Prostate gland (tissue), 2 donors: ENCODE data around the gene IGF1R. TPM values are rescaled to one million over a fixed set of nuclear protein-coding genes. Genes with fewer than 3 reads are reported as not detected.

Experiments
- DNase-seq: peaks from one replicate; pipeline ENCODE4 v3.0.0-alpha.2; 2019; ENCODE audit warnings: low spot score
- H3K27ac ChIP-seq, 2 donors: fragments of 200-600 bp; sonication (generic); 2 replicates each; pipeline ENCODE4 v1.5.1; 2017 to 2019
- H3K27me3 ChIP-seq: fragments of 200-600 bp; sonication (generic); replicated peaks from 2 replicates; pipeline ENCODE4 v1.5.1; 2019; ENCODE audit not compliant: insufficient read depth
- H3K36me3 ChIP-seq, 2 donors: fragments of 200-600 bp; sonication (generic); 1 replicate in 1 of 2; 2 replicates in 1 of 2; pipeline versions ENCODE4 v1.5.1 to v1.8.1; 2017 to 2019
- H3K4me1 ChIP-seq: fragments of 200-600 bp; sonication (generic); replicated peaks from 2 replicates; pipeline ENCODE4 v1.5.1; 2019
- H3K4me3 ChIP-seq, 2 donors: fragments of 200-600 bp; sonication (generic); 2 replicates each; pipeline ENCODE4 v1.5.1; 2017 to 2019
- H3K9me3 ChIP-seq: fragments of 200-600 bp; sonication (generic); 2 replicates; pipeline ENCODE4 v1.5.1; 2017
- CTCF ChIP-seq, 4 experiments: fragments of 200-600 bp in 2 of 4; fragments of 450-650 bp in 2 of 4; sonication (generic) in 2 of 4; IDR thresholded peaks; 1 replicate in 3 of 4; 2 replicates in 1 of 4; pipeline ENCODE4 v1.5.1; 2016 to 2019; ENCODE audit warnings: antibody characterized with exemption in 4 of 4, mild to moderate bottlenecking in 2 of 4, moderate library complexity in 2 of 4
- POLR2A ChIP-seq: fragments of 450-650 bp; IDR thresholded peaks from one replicate; pipeline ENCODE4 v1.6.1; 2016; ENCODE audit warnings: antibody characterized with exemption, mild to moderate bottlenecking
- POLR2AphosphoS5 ChIP-seq: sonication (generic); formaldehyde crosslinking; IDR thresholded peaks from one replicate; pipeline ENCODE4 v1.6.1; 2017; ENCODE audit warnings: antibody characterized with exemption
- WGBS: methylation state at CpG from one replicate; pipeline ENCODE4 v1.1.5; 2018; 5-methylcytosine and 5-hydroxymethylcytosine counted together
- intact Hi-C: fragments of 100-400 bp; cut with DNase I; formaldehyde crosslinking; loops from one replicate; pipeline ENCODE4 v1.14.2; 2022
- total RNA-seq, 2 donors: library from RNA; depleted of rRNA; stranded (reverse); fragments of >200 nt; gene quantifications; one replicate each; pipeline ENCODE4 v1.1.0, GENCODE V29; 2016

The IGF1R gene
- total RNA-seq, 2 donors from 2014 or later = 190 to 216 TPM

DNA sequence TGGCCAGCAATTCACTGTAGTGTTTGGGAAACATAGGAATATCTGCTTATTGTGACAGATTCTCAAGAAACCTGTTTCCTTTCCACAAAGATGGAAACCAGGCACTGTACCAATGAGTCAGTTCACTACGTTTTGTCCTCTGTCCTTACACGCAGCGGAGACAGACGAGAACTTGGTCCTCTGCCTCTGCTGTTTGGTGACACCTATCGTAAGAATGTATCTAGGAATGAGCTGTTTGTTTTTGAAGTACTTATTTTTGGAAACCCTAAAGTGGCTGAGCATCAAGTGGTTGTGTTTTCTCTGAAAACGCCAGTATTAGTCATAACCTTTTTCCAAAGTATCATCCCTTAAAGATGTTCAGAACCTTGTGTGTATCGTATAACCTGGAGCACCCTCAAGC is 266.3 kb downstream of the IGF1R start:
- WGBS = 8% methylated on average over 7 of the region's 7 CpGs
- Histone ChIP-seq H3K9me3 (no peaks in the 10 kb centered on the region), H3K27me3 (no peaks in the 10 kb centered on the region), H3K36me3 (peaks cover 5 to 16% of the 10 kb centered on the region in 2 donors), H3K27ac (peak overlapping the region; percentile 30 to 65), H3K4me3 (no peak overlapping the region), H3K4me1 (no peaks in the 10 kb centered on the region)
- DNase-seq = peak; percentile 46
- intact Hi-C loops = no loop called here
- TF ChIP-seq POLR2A (no peak), CTCF (IDR thresholded peaks at IDR 0.05) (no peak), POLR2AphosphoS5 (peak; percentile 69)

DNA sequence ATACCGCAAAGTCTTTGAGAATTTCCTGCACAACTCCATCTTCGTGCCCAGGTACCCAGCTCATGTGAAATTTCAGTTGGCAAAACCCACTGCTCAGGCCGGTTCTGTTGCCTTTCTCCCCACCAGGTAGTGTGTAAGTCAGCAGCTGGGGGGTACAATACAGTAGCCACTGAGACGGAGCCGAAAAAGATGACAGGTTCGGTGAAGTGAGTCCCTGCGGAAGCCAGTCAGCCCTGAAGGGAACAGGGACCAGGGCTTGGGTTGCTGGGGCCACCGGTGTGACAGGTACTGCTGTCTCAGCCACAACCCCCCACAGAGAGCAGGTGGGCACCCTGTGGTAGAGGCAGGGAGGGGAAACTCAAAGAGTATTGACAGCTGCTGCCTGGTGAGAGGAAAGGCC is 268.5 kb downstream of the IGF1R start:
- H3K4me1 ChIP-seq = no peaks in the 10 kb centered on the region
- no peak overlapping the region for H3K4me3 ChIP-seq
- H3K27me3 ChIP-seq = no peaks in the 10 kb centered on the region
- H3K27ac ChIP-seq = peak overlapping the region in 1 of 2 donors; percentile 19
- no peaks in the 10 kb centered on the region for H3K9me3 ChIP-seq
- intact Hi-C loops = no loop called here
- no peak for DNase-seq
- WGBS = 83% methylated on average over 8 of the region's 8 CpGs
- TF ChIP-seq POLR2AphosphoS5 (no peak), POLR2A (no peak), CTCF (IDR thresholded peaks at IDR 0.05) (no peak)
- peaks cover 5 to 14% of the 10 kb centered on the region in 2 donors for H3K36me3 ChIP-seq

- TF ChIP-seq CTCF (IDR thresholded peaks at IDR 0.05) (no peak), POLR2AphosphoS5 (no peak), POLR2A (no peak)
- Histone ChIP-seq H3K27me3 (no peaks in the 10 kb centered on the region), H3K4me3 (no peak overlapping the region), H3K27ac (no peak overlapping the region), H3K36me3 (peaks cover 10 to 14% of the 10 kb centered on the region in 2 donors), H3K4me1 (no peaks in the 10 kb centered on the region), H3K9me3 (no peaks in the 10 kb centered on the region)
- WGBS = 86% methylated on average over 3 of the region's 3 CpGs
- intact Hi-C loops = no loop called here
- DNase-seq = no peak
Observed at GRCh38 chr15:98917417-98917816, 269.1 kb downstream of the IGF1R start.

DNA sequence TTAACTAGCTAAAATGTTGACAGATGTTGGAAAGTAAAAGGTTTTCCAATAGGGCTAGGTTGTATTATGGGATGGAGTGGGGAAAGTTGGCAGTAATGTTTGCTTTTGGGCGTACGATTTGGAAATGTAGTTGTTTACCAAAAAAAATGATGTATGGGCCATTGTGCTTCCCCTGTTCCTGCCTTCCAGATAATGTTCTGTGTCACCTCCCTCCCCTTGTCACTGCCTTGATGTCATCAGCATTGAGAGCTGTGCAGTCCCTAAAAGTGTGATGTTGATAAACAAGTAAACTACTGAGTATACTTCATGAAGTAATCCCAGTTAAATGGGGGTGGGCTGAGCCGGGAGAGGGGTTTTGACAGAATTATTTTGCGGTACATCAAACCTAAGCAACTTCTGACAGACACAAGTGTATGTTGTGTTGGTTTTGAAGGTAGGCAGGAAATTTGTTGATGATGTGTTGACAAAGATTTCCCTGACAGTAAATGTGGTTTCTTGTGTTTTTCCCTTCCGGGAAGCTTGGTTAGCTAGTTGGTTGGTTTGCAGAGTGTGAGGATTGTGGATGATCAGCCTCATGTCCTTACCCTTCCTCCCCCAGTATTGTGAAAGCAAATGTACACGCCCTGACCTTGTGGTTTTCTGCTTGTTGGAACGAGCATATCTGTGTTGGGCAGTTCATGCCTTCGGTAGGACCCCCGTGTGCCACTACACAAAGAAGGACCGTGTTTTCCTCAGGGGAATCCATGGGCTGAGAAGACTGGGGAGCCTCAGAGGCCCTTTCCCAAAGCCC is 271.9 kb downstream of the IGF1R start:
- no peak for TF ChIP-seq POLR2AphosphoS5
- no peak for TF ChIP-seq POLR2A
- TF ChIP-seq CTCF (IDR thresholded peaks at IDR 0.05) = no peak
- Histone ChIP-seq H3K36me3 (peaks cover 4 to 12% of the 10 kb centered on the region in 2 donors), H3K27me3 (no peaks in the 10 kb centered on the region), H3K9me3 (no peaks in the 10 kb centered on the region), H3K4me1 (peaks cover 6% of the 10 kb centered on the region), H3K27ac (no peak overlapping the region), H3K4me3 (no peak overlapping the region)
- intact Hi-C loops = loop anchor here (10.0 kb wide), 1 partner anchor 135 kb away; no protein-coding TSS in a partner anchor
- no peak for DNase-seq
- WGBS = 64% methylated on average over 10 of the region's 10 CpGs

- intact Hi-C loops = loop anchor here (10.0 kb wide), 1 partner anchor 132 kb away; no protein-coding TSS in a partner anchor
- H3K27ac ChIP-seq = peak overlapping the region; percentile 9 to 29
- H3K4me3 ChIP-seq = no peak overlapping the region
- H3K4me1 ChIP-seq = peaks cover 6% of the 10 kb centered on the region
- peaks cover 0 to 6% of the 10 kb centered on the region in 2 donors for H3K36me3 ChIP-seq
- no peak for TF ChIP-seq POLR2AphosphoS5
- no peak for TF ChIP-seq POLR2A
- TF ChIP-seq CTCF (IDR thresholded peaks at IDR 0.05) = no peak
- 36% methylated on average over 12 of the region's 12 CpGs for WGBS
- no peaks in the 10 kb centered on the region for H3K9me3 ChIP-seq
- no peaks in the 10 kb centered on the region for H3K27me3 ChIP-seq
- DNase-seq = no peak
Observed at GRCh38 chr15:98923171-98923570, 274.8 kb downstream of the IGF1R start.
